CD4-positive, alpha-beta memory T cell (primary cell): ENCODE measurements around the gene FOXL3. TPM values are rescaled to one million over a fixed set of nuclear protein-coding genes. Genes with fewer than 3 reads are reported as not detected.

Experiments
- CTCF ChIA-PET: fragments of 350-600 bp; sonication (Branson Sonifier 250); formaldehyde crosslinking; loops from one replicate; lab custom pipeline; 2021; ENCODE audit warnings: inconsistent platforms; ENCODE audit not compliant: partially characterized antibody; lab: Charles Lee
- POLR2A ChIA-PET: fragments of 350-600 bp; sonication (Branson Sonifier 250); formaldehyde crosslinking; loops from one replicate; lab custom pipeline; 2021; ENCODE audit not compliant: partially characterized antibody; lab: Charles Lee
- DNase-seq, 5 donors: peaks; one replicate each; pipeline versions ENCODE4 v3.0.0 to v3.0.0-alpha.2; 2020 to 2022; ENCODE audit warnings: mixed read lengths in 1 of 5
- H3K27ac ChIP-seq: one replicate; pipeline ENCODE4 v1.7.0; 2013; ENCODE audit warnings: low read depth, low read length
- H3K27me3 ChIP-seq: 2 replicates; pipeline ENCODE4 v1.7.0; 2013; ENCODE audit warnings: mild to moderate bottlenecking, low read length, moderate library complexity; ENCODE audit not compliant: insufficient read depth
- H3K36me3 ChIP-seq: 2 replicates; pipeline ENCODE4 v1.7.0; 2013; ENCODE audit warnings: mild to moderate bottlenecking, low read length, moderate library complexity; ENCODE audit not compliant: insufficient read depth
- H3K4me1 ChIP-seq: 2 replicates; pipeline ENCODE4 v1.7.0; 2013; ENCODE audit warnings: mild to moderate bottlenecking, low read length, moderate library complexity; ENCODE audit not compliant: insufficient read depth
- H3K4me3 ChIP-seq, 2 donors: one replicate each; pipeline ENCODE4 v1.7.0; 2013; ENCODE audit warnings: low read length in 2 of 2, mild to moderate bottlenecking in 1 of 2
- H3K9me3 ChIP-seq, 2 donors: one replicate each; pipeline ENCODE4 v1.7.0; 2013; ENCODE audit warnings: low read length in 2 of 2, control low read depth in 1 of 2; ENCODE audit not compliant: control insufficient read depth in 1 of 2
- H3K27ac Mint-ChIP-seq, 7 donors: one replicate each; pipeline ENCODE4 v1.8.0; 2020 to 2021; ENCODE audit warnings: mixed read lengths in 7 of 7, mild to moderate bottlenecking in 6 of 7, inconsistent platforms in 3 of 7, moderate library complexity in 3 of 7
- H3K27me3 Mint-ChIP-seq, 2 donors: one replicate each; pipeline ENCODE4 v1.8.0; 2020 to 2021; ENCODE audit warnings: mixed read lengths in 2 of 2
- H3K36me3 Mint-ChIP-seq, 2 donors: one replicate each; pipeline ENCODE4 v1.8.0; 2020 to 2021; ENCODE audit warnings: mixed read lengths in 2 of 2, inconsistent platforms in 1 of 2, mild to moderate bottlenecking in 1 of 2
- H3K4me1 Mint-ChIP-seq, 4 donors: one replicate each; pipeline ENCODE4 v1.8.0; 2020 to 2021; ENCODE audit warnings: mixed read lengths in 4 of 4, mild to moderate bottlenecking in 1 of 4
- H3K4me3 Mint-ChIP-seq, 8 donors: one replicate each; pipeline ENCODE4 v1.8.0; 2020 to 2021; ENCODE audit warnings: mixed read lengths in 8 of 8, mild to moderate bottlenecking in 7 of 8, moderate library complexity in 6 of 8, inconsistent platforms in 3 of 8
- H3K9me3 Mint-ChIP-seq, 8 donors: one replicate each; pipeline ENCODE4 v1.8.0; 2020 to 2021; ENCODE audit warnings: mixed read lengths in 8 of 8, mild to moderate bottlenecking in 5 of 8, inconsistent platforms in 3 of 8, moderate library complexity in 1 of 8
- intact Hi-C: fragments of 100-400 bp; cut with micrococcal nuclease; formaldehyde crosslinking; loops from one replicate; pipeline ENCODE4 v1.15.1; 2023
- polyA plus RNA-seq, 2 donors: library from polyadenylated mRNA; unstranded; fragments of 300-500 nt; fragmentation: Illumina TruSeq; gene quantifications; one replicate each; pipeline ENCODE4 v1.2.3, GENCODE V29; 2021
- total RNA-seq, 2 experiments: library from RNA; stranded (reverse); gene quantifications; one replicate each; pipeline ENCODE4 v1.2.3, GENCODE V29; 2021

The FOXL3 gene
- total and polyA plus RNA-seq, 4 experiments from 2014 or later, result not detected

GRCh38 chr7:302054-302992, 12.4 kb downstream of the FOXL3 start:
- no peak overlapping the region for H3K4me3 Mint-ChIP-seq
- no peaks in the 10 kb centered on the region for H3K36me3 ChIP-seq
- H3K4me1 ChIP-seq, result no peaks in the 10 kb centered on the region
- H3K36me3 Mint-ChIP-seq, result no peaks in the 10 kb centered on the region
- H3K4me3 ChIP-seq, result no peak overlapping the region
- no peak overlapping the region for H3K27ac Mint-ChIP-seq
- CTCF ChIA-PET, result interaction anchor here (1.0 kb wide), 1 partner anchor 868 kb away, joined by 3 read pairs; no protein-coding TSS in a partner anchor
- no peaks in the 10 kb centered on the region for H3K9me3 ChIP-seq
- intact Hi-C loops, result no loop called here
- POLR2A ChIA-PET, result no interaction called here
- no peaks in the 10 kb centered on the region for H3K9me3 Mint-ChIP-seq
- H3K4me1 Mint-ChIP-seq, result peaks cover 0 to 3% (median 0%) of the 10 kb centered on the region in 4 donors
- no peak for DNase-seq
- peaks cover 7 to 8% of the 10 kb centered on the region in 2 donors for H3K27me3 Mint-ChIP-seq
- no peaks in the 10 kb centered on the region for H3K27me3 ChIP-seq
- H3K27ac ChIP-seq, result no peak overlapping the region

DNA sequence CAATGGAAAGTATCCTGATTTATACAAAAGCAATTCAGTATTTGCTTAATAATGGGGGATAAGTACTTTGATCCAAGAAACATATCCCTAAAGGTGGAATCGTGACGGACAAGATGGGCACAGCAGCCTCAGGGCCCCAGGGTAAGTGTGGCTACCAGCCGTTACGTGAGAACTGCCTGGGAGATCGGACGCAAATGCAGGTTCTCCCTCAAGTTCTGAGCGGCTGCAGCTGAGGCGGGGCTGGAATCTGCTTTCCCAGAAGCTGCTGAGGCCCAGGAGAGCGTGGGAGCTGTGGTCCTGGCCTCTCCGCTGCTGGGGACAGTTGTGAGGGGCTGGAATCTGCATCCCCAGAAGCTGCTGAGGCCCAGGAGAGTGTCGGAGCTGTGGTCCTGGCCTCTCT, 13.5 kb downstream of the FOXL3 start:
- DNase-seq, result no peak
- H3K4me3 Mint-ChIP-seq, result no peak overlapping the region
- H3K36me3 ChIP-seq, result no peaks in the 10 kb centered on the region
- no peak overlapping the region for H3K27ac ChIP-seq
- intact Hi-C loops, result no loop called here
- no peaks in the 10 kb centered on the region for H3K4me1 ChIP-seq
- peaks cover 0 to 5% (median 0%) of the 10 kb centered on the region in 8 donors for H3K9me3 Mint-ChIP-seq
- H3K9me3 ChIP-seq, result no peaks in the 10 kb centered on the region
- H3K4me1 Mint-ChIP-seq, result peaks cover 0 to 3% (median 0%) of the 10 kb centered on the region in 4 donors
- ChIA-PET CTCF (no interaction called here), POLR2A (no interaction called here)
- H3K36me3 Mint-ChIP-seq, result no peaks in the 10 kb centered on the region
- H3K4me3 ChIP-seq, result no peak overlapping the region
- no peak overlapping the region for H3K27ac Mint-ChIP-seq
- H3K27me3 ChIP-seq, result no peaks in the 10 kb centered on the region
- peaks cover 6 to 8% of the 10 kb centered on the region in 2 donors for H3K27me3 Mint-ChIP-seq

DNA sequence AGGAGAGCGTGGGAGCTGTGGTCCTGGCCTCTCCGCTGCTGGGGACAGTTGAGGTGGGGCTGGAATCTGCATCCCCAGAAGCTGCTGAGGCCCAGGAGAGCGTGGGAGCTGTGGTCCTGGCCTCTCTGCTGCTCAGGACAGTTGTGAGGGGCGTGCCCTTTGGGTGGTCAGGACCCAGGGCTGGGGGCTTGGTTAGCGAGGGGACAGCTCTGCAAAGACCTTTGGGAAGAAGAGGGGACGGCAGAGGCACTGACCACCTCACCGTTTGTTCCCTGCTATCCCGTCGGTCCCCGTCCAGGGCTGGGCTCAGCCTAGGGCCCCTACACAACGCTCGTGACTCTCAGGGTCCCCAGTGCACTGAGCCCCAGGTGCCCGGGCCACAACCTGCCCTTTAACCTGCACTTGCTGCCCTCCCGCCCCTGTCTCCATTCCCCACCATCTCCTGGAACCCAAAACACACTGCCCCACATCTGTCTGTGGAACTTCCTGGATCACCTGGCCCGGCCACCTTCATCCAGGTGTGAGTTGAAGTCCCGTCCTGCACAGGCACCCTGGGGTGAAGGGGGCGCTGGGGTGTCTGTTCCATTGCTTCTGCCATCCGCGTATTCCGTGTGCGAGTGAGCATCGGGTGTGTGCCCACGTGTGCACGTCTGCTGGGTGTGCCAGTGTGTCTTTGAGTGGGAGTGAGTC, 14.1 kb downstream of the FOXL3 start:
- Histone ChIP-seq H3K27me3 (no peaks in the 10 kb centered on the region), H3K36me3 (no peaks in the 10 kb centered on the region), H3K4me1 (no peaks in the 10 kb centered on the region), H3K4me3 (no peak overlapping the region), H3K27ac (no peak overlapping the region), H3K9me3 (no peaks in the 10 kb centered on the region)
- no peak for DNase-seq
- intact Hi-C loops, result no loop called here
- CTCF ChIA-PET, result no interaction called here
- Mint-ChIP-seq H3K4me1 (peaks cover 0 to 3% (median 0%) of the 10 kb centered on the region in 4 donors), H3K9me3 (peaks cover 0 to 5% (median 0%) of the 10 kb centered on the region in 8 donors), H3K27ac (peak overlapping the region in 1 of 7 donors; percentile 9), H3K36me3 (no peaks in the 10 kb centered on the region), H3K4me3 (no peak overlapping the region), H3K27me3 (peaks cover 3 to 8% of the 10 kb centered on the region in 2 donors)
- POLR2A ChIA-PET, result no interaction called here

DNA sequence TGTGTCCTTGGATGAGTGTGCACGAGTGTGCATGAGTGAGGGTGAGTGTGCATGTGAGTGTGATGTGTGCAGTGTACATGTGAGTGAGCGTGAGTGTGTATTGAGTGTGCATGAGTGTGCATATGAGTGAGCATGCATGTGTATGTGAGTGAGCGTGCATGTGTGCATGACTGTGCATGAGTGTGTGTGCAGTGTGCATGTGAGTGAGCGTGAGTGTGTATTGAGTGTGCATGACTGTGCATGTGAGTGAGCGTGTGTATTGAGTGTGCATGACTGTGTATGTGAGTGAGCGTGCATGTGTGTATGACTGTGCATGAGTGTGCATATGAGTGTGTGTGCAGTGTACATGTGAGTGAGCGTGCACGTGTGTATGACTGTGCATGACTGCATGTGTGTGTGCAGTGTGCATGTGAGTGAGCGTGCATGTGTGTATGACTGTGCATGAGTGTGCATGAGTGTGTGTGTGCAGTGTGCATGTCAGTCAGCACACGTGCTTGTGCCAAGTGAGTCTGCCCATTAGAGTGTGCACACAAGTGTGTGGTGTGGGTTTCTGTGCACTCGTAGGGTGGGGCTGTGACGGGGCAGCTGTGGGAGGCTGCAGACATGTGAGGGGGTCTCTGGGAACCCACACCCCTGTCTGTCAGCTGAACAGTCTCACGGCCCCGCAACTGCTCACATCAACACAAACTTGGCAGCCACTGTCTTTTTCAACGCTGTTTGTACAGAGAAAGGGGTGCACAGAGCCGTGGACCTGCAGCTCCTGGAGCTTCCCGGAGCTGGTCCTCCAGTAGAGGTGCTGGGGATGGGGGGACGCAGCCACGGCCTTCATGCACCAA, 14.8 kb downstream of the FOXL3 start:
- no peak for DNase-seq
- Histone ChIP-seq H3K4me1 (no peaks in the 10 kb centered on the region), H3K4me3 (no peak overlapping the region), H3K9me3 (no peaks in the 10 kb centered on the region), H3K36me3 (no peaks in the 10 kb centered on the region), H3K27me3 (no peaks in the 10 kb centered on the region), H3K27ac (no peak overlapping the region)
- Mint-ChIP-seq H3K27me3 (peaks cover 3 to 11% of the 10 kb centered on the region in 2 donors), H3K9me3 (peaks cover 0 to 5% (median 0%) of the 10 kb centered on the region in 8 donors), H3K4me1 (peaks cover 0 to 3% (median 0%) of the 10 kb centered on the region in 4 donors), H3K36me3 (no peaks in the 10 kb centered on the region), H3K27ac (peak overlapping the region in 1 of 7 donors; percentile 9), H3K4me3 (no peak overlapping the region)
- intact Hi-C loops, result no loop called here
- ChIA-PET CTCF (no interaction called here), POLR2A (no interaction called here)

- Mint-ChIP-seq H3K27ac (no peak overlapping the region), H3K27me3 (peaks cover 3 to 11% of the 10 kb centered on the region in 2 donors), H3K36me3 (no peaks in the 10 kb centered on the region), H3K4me1 (peaks cover 0 to 3% (median 0%) of the 10 kb centered on the region in 4 donors), H3K9me3 (peaks cover 0 to 5% (median 0%) of the 10 kb centered on the region in 8 donors), H3K4me3 (no peak overlapping the region)
- CTCF ChIA-PET, result no interaction called here
- Histone ChIP-seq H3K27ac (no peak overlapping the region), H3K4me3 (no peak overlapping the region), H3K27me3 (no peaks in the 10 kb centered on the region), H3K36me3 (no peaks in the 10 kb centered on the region), H3K9me3 (no peaks in the 10 kb centered on the region), H3K4me1 (no peaks in the 10 kb centered on the region)
- intact Hi-C loops, result no loop called here
- POLR2A ChIA-PET, result no interaction called here
- DNase-seq, result no peak
Observed at GRCh38 chr7:305410-306151, 15.6 kb downstream of the FOXL3 start.

GRCh38 chr7:307970-308369, 18.0 kb downstream of the FOXL3 start:
- H3K4me3 Mint-ChIP-seq, result no peak overlapping the region
- H3K27me3 ChIP-seq, result no peaks in the 10 kb centered on the region
- no peaks in the 10 kb centered on the region for H3K4me1 ChIP-seq
- H3K9me3 ChIP-seq, result no peaks in the 10 kb centered on the region
- H3K4me3 ChIP-seq, result no peak overlapping the region
- ChIA-PET CTCF (interaction anchor here (1.2 to 1.4 kb wide), 2 partner anchors 14 to 25 kb away, joined by 3 to 4 read pairs; no protein-coding TSS in a partner anchor), POLR2A (no interaction called here)
- no peaks in the 10 kb centered on the region for H3K36me3 ChIP-seq
- peaks cover 9 to 20% of the 10 kb centered on the region in 2 donors for H3K27me3 Mint-ChIP-seq
- H3K36me3 Mint-ChIP-seq, result no peaks in the 10 kb centered on the region
- H3K9me3 Mint-ChIP-seq, result peaks cover 0 to 5% (median under 1%) of the 10 kb centered on the region in 8 donors
- no peak for DNase-seq
- intact Hi-C loops, result no loop called here
- H3K27ac ChIP-seq, result no peak overlapping the region
- H3K27ac Mint-ChIP-seq, result no peak overlapping the region
- H3K4me1 Mint-ChIP-seq, result peaks cover 0 to 3% (median 1%) of the 10 kb centered on the region in 4 donors
